ENCODE data around the gene GALNT2. TPM values are rescaled to one million over a fixed set of nuclear protein-coding genes. Genes with fewer than 3 reads are reported as not detected.

Gene GALNT2
- total RNA-seq, 1 donor from 2014 or later, result 49.8 TPM

- no peak for DNase-seq (ENCODE audit: low read depth in 2 of 2)
These were observed 188.1 kb downstream of the GALNT2 start for GRCh38 chr1:230255116-230255515.

DNA sequence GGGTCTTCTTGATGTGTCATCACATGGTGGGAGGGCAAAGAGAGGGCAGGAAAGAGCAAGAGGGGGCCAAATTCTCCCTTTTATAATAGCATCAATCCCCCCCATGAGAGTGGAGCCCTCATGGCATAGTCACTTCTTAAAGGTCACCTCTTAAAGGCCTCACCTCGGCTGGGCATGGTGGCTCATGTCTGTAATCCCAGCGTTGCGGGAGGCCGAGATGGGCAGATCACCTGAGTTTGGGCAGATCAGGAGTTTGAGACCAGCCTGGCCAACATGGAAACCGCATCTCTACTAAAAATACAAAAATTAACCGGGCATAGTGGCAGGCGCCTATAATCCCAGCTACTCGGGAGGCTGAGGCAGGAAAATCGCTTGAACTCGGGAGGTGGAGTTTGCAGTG, 189.0 kb downstream of the GALNT2 start:
- no peak for DNase-seq (ENCODE audit: low read depth in 2 of 2)

DNA sequence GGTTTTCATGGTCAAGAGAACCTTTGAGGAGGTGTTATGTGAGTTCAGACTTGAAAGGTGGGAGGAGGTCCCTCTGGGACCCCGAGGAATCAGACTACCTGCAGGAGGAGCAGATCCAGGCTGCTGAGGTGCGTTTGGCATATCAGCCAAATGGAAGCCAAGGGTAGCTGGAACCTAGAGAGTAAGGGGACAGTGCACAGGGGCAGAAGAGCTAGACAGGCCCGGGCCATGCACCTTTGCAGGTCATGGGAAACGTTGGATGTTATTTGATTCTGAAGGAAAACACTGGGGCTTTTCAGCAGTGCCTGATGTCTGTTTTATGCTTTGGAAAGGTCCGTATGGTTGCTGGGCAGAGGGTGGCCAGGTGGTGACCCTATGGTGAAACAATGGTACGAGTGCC, 189.9 kb downstream of the GALNT2 start:
- no peak for DNase-seq (ENCODE audit: low read depth in 2 of 2)

DNA sequence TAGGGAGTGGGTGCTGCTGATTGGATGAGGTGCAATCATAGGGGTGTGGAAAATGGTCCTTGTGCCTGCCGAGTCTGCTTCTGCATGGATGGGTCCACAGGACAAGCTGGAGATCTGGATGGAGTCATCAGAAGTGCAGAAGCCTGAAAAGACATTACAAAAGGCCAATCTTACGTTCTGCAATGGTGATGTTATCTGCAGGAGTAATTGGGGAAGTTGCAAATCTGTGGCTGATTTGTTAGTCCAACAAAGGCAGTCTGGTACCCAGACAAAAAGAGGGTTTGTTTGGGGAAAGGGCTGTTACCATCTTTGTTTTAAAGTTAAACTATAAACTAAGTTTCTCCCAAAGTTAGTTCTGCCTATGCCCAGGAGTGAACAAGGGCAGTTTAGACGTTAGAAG, 192.6 kb downstream of the GALNT2 start:
- DNase-seq (ENCODE audit: low read depth in 2 of 2), result no peak

GRCh38 chr1:230260831-230261230, 193.8 kb downstream of the GALNT2 start:
- no peak for DNase-seq (ENCODE audit: low read depth in 2 of 2)

GRCh38 chr1:230261928-230262650, 195.1 kb downstream of the GALNT2 start:
- no peak for DNase-seq (ENCODE audit: low read depth in 2 of 2)

GRCh38 chr1:230262867-230263567, 196.0 kb downstream of the GALNT2 start:
- DNase-seq (ENCODE audit: low read depth in 2 of 2), result no peak

- DNase-seq (ENCODE audit: low read depth in 2 of 2), result no peak
These were observed 196.6 kb downstream of the GALNT2 start for GRCh38 chr1:230263568-230264195.

DNA sequence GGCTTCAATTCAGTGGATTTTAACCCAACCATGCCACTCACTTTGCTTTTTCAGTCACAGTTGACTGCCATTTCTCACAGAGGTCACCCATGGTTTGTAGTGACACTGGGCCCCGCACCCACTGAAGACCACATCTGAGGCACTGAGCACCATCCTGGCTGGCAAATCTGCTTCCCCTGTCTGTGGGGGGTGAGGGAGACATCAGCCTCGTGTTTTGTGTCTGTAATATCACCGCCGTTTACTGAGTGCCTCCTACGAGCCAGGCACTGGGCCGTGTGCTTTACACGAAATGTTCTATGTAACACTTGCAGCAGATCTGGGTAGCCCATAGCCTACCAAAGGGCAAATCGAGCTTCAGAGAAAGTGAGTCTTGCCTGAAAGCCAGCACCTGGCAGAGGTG, 197.3 kb downstream of the GALNT2 start:
- no peak for DNase-seq (ENCODE audit: low read depth in 2 of 2)

DNA sequence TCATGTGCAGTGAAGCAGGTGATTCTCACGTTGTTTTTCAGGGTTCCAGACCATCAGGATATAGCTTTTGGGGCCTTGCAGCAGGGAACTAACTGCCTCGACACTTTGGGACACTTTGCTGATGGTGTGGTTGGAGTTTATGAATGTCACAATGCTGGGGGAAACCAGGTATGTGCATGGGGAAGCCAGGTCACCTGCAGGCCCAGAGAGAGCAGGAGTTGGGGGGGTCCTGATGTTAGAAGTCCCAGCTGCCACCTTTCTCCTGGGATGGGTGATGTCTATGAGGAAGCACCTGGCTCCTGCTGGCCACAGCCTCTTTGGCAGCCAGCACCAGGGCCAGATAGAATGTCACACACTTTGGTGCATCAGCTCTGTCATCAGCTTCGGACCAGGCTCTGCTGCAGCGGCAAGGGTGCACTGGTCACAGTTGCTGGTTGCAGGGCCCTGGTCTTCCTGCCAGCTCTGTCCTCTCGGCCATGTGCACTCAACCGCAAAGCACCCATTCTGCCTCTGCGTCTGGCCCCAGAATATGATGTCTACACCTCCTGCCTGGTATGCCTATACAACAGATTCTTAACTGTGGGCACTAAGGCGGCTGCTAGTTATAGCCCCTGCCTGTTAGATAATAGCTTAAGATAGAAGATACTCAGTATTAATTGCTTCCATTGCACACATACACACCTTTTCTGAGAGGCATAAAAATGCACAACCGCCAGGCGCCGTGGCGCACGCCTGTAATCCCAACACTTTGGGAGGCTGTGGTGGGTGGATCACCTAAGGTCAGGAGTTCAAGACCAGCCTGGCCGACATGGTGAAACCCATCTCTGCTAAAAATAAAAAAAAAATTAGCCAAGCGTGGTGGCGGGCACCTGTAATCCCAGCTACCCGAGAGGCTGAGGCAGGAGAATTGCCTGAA, 198.4 kb downstream of the GALNT2 start:
- no peak for DNase-seq (ENCODE audit: low read depth in 2 of 2)

DNA sequence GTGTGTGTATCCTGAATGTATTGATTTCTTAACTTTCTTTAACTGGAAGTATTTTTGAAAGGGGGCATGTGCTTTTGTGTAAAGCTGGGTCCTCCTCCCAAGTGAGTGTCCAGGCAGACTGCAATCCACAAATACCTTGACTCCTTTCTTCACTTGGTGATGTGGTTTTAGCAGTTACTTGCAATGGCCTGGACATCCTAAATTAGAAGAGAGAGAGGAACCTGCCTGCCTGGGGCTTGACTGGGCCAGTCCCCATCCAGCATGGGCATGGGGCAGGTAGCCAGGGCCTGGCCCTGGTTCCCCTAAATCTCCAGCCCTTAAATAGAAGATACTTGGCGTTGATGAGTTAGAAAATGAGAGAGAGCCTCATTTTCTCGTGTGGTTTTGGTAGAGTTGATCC, 199.4 kb downstream of the GALNT2 start:
- no peak for DNase-seq (ENCODE audit: low read depth in 2 of 2)

DNA sequence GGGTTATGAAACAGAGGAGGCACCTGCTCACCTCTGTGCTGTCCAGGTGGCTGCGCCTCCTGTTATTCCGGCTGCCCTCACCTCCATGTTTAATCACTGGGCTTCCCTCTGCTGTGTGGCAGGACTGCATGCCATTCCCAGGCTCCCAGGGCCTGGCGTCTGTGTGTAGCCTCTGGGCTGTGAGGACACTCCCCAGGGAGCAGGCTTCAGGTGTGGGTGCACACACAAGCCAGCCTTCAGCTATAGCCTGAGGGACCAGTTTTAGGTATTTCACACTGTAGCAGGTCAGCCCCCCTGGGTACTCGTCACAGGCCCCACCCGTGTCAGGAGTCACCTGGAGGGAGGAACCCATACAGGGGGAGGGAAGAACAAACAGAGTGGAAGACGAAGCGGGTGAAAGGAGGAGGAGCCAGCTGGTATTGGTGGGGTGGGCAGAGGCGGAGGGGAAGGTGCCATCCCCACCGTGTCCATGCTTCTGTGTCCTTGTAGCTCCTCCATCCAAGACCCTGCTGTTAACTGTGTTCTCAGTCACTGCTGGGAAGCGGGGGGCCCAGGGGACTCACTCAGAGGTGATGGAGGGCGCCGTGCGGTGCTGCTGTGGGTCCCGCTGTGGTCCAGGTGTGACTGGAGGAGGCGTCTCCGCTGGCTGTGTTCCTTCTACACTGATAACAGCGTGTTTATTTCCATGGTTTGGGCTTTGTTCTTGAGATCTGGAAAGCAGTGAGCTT, 200.5 kb downstream of the GALNT2 start:
- DNase-seq (ENCODE audit: low read depth in 2 of 2), result no peak

DNA sequence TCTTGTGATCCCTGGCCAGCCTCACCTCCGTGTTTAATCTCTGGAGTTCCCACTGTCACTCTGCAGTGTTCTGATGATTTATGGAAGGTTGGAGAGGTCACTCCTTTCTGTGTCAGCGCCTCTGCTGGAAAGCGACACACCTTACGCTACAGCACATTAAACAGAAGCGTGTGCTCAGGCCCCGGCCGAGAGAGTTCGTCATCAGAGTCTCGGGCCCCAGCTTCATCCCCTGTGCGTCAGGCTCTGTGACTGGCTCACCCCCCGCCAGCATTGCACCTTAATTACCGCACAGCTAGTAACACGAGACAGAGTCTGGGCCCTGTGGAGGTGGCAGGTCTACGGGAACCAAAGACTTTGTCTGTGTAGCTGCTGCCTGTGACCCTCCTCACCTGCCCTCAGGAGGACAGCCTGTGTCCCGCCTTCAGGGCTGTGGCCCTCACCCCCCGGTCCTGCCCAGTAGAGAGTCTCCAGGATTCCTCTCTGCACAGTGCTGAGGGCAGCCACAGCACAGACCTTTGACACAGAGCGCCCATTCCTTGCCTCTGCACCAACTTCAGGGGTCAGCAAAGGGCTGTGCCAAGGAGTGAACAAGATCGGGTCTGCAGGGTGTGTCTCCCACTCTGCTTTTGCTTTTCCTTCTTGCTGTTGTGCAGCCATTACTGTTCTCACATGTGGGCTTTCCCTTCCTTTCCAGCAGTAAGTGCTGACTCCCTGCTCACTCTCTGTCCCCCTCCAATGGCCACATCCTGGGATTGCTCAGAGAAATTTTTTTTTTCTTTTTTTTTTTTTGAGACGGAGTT, 201.5 kb downstream of the GALNT2 start:
- DNase-seq (ENCODE audit: low read depth in 2 of 2), result peak; percentile 80 to 81

- DNase-seq (ENCODE audit: low read depth in 2 of 2), result no peak
These were observed 203.1 kb downstream of the GALNT2 start for GRCh38 chr1:230270185-230270558.

DNA sequence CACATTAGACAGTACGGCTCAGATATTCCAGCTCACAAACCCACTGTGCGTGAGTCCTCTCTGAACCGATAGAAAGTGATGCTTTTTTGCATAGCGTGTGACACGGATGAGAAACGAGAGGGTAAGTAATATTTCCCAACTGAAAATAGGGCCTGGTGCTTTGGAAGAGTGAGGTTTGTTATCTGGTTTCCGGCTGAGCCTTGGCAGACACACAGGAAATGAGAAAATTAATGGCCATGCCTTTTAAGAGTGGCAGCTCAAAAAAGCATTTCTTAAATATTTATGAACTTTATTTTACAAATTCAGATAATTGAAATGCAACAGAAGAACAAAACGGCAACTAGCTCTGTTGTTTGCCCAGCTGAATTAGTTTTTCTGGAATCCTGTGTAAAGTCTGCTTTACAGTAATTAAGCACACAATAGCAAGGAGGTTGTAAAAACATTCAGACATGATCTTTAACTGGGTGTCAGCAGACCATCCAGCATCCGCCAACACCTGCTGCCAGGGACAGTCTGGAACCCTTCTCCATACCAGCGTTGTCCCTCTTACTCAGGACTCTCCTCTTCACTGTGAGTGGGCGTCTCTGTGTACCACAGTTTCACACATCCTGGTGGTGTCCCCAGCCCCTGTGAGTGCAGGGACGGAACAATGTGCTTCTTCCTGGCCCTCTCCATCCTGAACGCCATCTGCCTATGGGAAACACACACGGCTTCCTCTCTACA, 203.7 kb downstream of the GALNT2 start:
- DNase-seq (ENCODE audit: low read depth in 2 of 2), result peak; percentile 69 to 88

- no peak for DNase-seq (ENCODE audit: low read depth in 2 of 2)
These were observed 204.4 kb downstream of the GALNT2 start for GRCh38 chr1:230271300-230272035.

DNA sequence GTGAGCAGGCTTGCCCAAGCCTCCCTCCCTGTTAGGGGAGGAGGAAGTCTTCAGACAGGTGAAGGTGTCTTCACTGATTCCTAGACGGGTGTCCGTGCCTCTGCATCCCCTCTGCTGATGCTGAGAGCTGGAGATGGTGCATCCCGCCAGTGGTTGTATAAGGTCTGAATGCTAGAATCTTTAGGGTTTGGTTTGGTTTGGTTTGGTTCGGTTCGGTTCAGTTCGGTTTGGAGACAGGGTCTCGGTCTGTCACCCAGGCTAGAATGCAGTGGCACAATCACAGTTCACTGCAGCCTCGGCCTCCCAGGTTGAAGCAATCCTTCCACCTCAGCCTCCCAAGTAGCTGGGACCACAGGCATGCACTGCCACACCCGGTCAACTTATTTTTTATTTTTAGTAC, 205.5 kb downstream of the GALNT2 start:
- DNase-seq (ENCODE audit: low read depth in 2 of 2), result no peak

DNA sequence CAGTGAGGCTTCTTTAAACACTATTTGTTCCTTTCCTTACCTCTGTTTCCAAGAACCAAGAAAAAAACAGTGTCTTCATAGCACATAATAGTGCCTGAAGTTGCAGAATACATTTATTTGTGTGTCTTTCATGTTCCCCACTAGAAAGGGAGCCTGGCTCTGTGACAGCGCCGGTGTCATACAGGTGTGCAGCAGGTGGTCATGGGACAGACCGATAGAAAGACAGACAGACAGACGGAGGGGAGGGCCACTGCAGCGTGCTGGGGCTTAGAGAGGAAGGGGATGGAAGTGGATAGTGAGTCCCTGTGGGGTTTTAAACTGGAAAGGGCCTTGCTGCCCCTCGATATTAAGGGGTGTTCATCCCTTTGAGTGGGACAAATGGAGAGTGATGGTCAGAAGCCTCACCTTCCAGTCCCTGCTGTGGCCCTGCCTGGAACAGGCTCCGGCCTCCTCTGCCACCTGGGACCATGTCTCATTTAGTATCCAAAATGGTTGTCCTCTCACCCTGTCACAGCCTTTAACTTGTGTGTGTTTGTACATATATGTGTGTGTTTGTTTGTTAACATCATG, 206.2 kb downstream of the GALNT2 start:
- DNase-seq (ENCODE audit: low read depth in 2 of 2), result no peak
